ENCODE measurements around the gene TOMM34.

TOMM34 gene

GRCh38 chr20:44945261-44945660 lies 14.9 kb downstream of the TOMM34 start:
- Histone ChIP-seq H3K9ac (ENCODE audit: low read length) (no peak overlapping the region), H3K27me3 (replicated peaks; ENCODE audit: insufficient read depth, low read length) (no peaks in the 10 kb centered on the region)

DNA sequence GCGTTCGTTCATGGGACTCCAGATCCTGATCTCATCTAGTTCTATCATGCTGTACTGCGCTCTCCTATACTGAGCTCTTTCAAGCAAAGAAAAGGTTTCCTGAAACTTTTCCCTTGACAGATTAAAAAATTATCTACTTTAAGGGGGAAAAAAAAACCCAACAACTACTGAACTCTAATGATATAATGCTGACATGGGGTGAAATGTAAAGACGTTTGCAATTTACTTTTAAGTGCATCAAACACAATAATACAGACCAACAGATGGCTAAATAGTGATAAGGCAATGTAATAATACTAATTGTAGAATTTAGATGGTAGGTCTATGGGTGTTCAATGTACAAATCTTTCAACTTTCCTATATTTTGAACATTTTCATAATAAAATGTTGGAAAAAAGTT lies 16.4 kb downstream of the TOMM34 start:
- H3F3A ChIP-seq (ENCODE audit: insufficient read depth, low read length) = no peaks in the 10 kb centered on the region; the same call in 1 of the 2 replicates
- TF ChIP-seq EZH2phosphoT487 (IDR thresholded peaks at IDR 0.05; ENCODE audit: low read length) = no peak
- TF ChIP-seq, protein P1, sequence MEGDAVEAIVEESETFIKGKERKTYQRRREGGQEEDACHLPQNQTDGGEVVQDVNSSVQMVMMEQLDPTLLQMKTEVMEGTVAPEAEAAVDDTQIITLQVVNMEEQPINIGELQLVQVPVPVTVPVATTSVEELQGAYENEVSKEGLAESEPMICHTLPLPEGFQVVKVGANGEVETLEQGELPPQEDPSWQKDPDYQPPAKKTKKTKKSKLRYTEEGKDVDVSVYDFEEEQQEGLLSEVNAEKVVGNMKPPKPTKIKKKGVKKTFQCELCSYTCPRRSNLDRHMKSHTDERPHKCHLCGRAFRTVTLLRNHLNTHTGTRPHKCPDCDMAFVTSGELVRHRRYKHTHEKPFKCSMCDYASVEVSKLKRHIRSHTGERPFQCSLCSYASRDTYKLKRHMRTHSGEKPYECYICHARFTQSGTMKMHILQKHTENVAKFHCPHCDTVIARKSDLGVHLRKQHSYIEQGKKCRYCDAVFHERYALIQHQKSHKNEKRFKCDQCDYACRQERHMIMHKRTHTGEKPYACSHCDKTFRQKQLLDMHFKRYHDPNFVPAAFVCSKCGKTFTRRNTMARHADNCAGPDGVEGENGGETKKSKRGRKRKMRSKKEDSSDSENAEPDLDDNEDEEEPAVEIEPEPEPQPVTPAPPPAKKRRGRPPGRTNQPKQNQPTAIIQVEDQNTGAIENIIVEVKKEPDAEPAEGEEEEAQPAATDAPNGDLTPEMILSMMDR (IDR thresholded peaks at IDR 0.05; ENCODE audit: low read length) = no peak
- no peak for TF ChIP-seq EZH2 (optimal IDR thresholded peaks at IDR 0.05; ENCODE audit: low read depth, low read length)
- peaks cover 4% of the 10 kb centered on the region; the same call in 1 of the 2 replicates for H3K79me2 ChIP-seq (ENCODE audit: low read length)
- no peak overlapping the region for H3K9ac ChIP-seq (ENCODE audit: low read length)
- H3K4me1 ChIP-seq (ENCODE audit: low read length) = no peaks in the 10 kb centered on the region
- no peak overlapping the region for H3K4me3 ChIP-seq (ENCODE audit: low read length)
- peaks cover 10% of the 10 kb centered on the region; the same call in 1 of the 2 replicates for H3K36me3 ChIP-seq (replicated peaks; ENCODE audit: insufficient read depth, low read length)
- H3K4me2 ChIP-seq (ENCODE audit: low read depth, low read length) = no peak overlapping the region
- H2AFZ ChIP-seq (ENCODE audit: low read length) = no peak overlapping the region
- no peak for DNase-seq
- no peak overlapping the region for H3K27ac ChIP-seq (ENCODE audit: low read length)
- H3K9me3 ChIP-seq (replicated peaks; ENCODE audit: insufficient read depth, low read length) = no peaks in the 10 kb centered on the region
- H3K27me3 ChIP-seq (replicated peaks; ENCODE audit: insufficient read depth, low read length) = no peaks in the 10 kb centered on the region
- no peaks in the 10 kb centered on the region for H4K20me1 ChIP-seq (ENCODE audit: insufficient read depth, low read length)
- no peaks in the 10 kb centered on the region for H3K9me2 ChIP-seq (replicated peaks; ENCODE audit: insufficient read depth, low read length)

More at GRCh38 chr20:44945261-44945660, 14.9 kb downstream of the TOMM34 start:
- Histone ChIP-seq H3K4me3 (ENCODE audit: low read length) (no peak overlapping the region), H3K4me2 (ENCODE audit: low read depth, low read length) (no peak overlapping the region), H3K27ac (ENCODE audit: low read length) (no peak overlapping the region), H3K4me1 (ENCODE audit: low read length) (no peaks in the 10 kb centered on the region), H3K9me3 (replicated peaks; ENCODE audit: insufficient read depth, low read length) (no peaks in the 10 kb centered on the region), H3F3A (ENCODE audit: insufficient read depth, low read length) (no peaks in the 10 kb centered on the region; the same call in 1 of the 2 replicates), H3K9me2 (replicated peaks; ENCODE audit: insufficient read depth, low read length) (no peaks in the 10 kb centered on the region), H4K20me1 (ENCODE audit: insufficient read depth, low read length) (no peaks in the 10 kb centered on the region), H2AFZ (ENCODE audit: low read length) (no peak overlapping the region), H3K36me3 (replicated peaks; ENCODE audit: insufficient read depth, low read length) (peaks cover 15% of the 10 kb centered on the region; the same call in 1 of the 2 replicates), H3K79me2 (ENCODE audit: low read length) (peaks cover 4% of the 10 kb centered on the region; the same call in 1 of the 2 replicates)
- no peak for TF ChIP-seq EZH2 (optimal IDR thresholded peaks at IDR 0.05; ENCODE audit: low read depth, low read length)
- TF ChIP-seq EZH2phosphoT487 (IDR thresholded peaks at IDR 0.05; ENCODE audit: low read length) = no peak
- TF ChIP-seq, protein P1 (IDR thresholded peaks at IDR 0.05; ENCODE audit: low read length) = no peak
- no peak for DNase-seq

DNA sequence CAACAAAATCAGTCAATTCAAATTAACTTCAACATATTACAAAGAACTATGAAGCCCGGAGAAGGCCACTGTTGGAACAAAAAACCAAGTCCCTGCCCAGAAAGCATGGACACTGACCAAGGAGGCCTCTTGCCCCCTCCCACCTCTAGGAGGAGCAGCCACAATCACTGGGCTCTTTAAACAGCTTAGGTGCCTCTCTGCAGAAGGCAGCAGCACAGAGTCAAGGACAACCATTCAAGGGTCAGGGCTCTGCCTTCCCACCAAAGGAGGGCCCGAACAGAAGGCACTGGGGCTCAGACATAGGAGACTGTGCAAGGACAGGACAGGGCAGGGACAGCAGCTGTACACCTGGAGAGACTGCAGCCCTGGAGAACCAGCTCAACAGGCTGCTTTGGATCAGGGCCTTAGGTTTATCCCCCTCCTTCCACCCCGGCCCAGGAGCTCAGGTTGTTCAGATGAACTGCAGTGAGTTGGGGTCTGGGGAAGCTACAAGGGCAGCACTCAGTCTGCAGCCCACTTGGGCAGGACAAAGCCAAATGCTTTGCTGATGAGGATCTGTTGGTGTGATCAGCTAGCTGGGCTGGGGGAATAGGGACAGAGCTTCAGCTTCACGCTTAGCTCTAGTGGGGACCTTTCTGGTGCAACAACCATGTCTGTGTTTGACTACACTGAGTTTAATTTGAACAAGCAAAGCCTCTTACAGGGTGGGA lies 17.8 kb downstream of the TOMM34 start:
- H3K9me3 ChIP-seq (replicated peaks; ENCODE audit: insufficient read depth, low read length) = no peaks in the 10 kb centered on the region
- no peaks in the 10 kb centered on the region; the same call in 1 of the 2 replicates for H3F3A ChIP-seq (ENCODE audit: insufficient read depth, low read length)
- H3K9ac ChIP-seq (ENCODE audit: low read length) = no peak overlapping the region
- H2AFZ ChIP-seq (ENCODE audit: low read length) = no peak overlapping the region
- H3K4me3 ChIP-seq (ENCODE audit: low read length) = no peak overlapping the region
- H3K27ac ChIP-seq (ENCODE audit: low read length) = no peak overlapping the region
- TF ChIP-seq, protein P1 (IDR thresholded peaks at IDR 0.05; ENCODE audit: low read length) = no peak
- TF ChIP-seq EZH2 (optimal IDR thresholded peaks at IDR 0.05; ENCODE audit: low read depth, low read length) = no peak
- H4K20me1 ChIP-seq (ENCODE audit: insufficient read depth, low read length) = no peaks in the 10 kb centered on the region
- no peaks in the 10 kb centered on the region for H3K27me3 ChIP-seq (replicated peaks; ENCODE audit: insufficient read depth, low read length)
- no peaks in the 10 kb centered on the region for H3K4me1 ChIP-seq (ENCODE audit: low read length)
- 0 out of 2 replicates have a peak, but pooled peaks cover 10% of the 10 kb centered on the region for H3K36me3 ChIP-seq (replicated peaks; ENCODE audit: insufficient read depth, low read length)
- no peak for DNase-seq
- no peaks in the 10 kb centered on the region for H3K9me2 ChIP-seq (replicated peaks; ENCODE audit: insufficient read depth, low read length)
- peaks cover 4% of the 10 kb centered on the region; the same call in 1 of the 2 replicates for H3K79me2 ChIP-seq (ENCODE audit: low read length)
- H3K4me2 ChIP-seq (ENCODE audit: low read depth, low read length) = no peak overlapping the region
